HG02938 (cell line): ENCODE data around the gene CTSK.

Source experiments
- ATAC-seq: cut with Tn5 transposase; IDR thresholded peaks from one replicate; pipeline ENCODE4 v1.9.1; 2021; ENCODE audit warnings: mild to moderate bottlenecking, moderate library complexity; ENCODE audit not compliant: unreplicated experiment

The CTSK gene

GRCh38 chr1:150763018-150763417 is 45.0 kb downstream of the CTSK start:
- no peak for ATAC-seq

- ATAC-seq = no peak
These were observed 45.5 kb downstream of the CTSK start for GRCh38 chr1:150762552-150762951.

- no peak for ATAC-seq
These were observed 46.3 kb downstream of the CTSK start for GRCh38 chr1:150761801-150762200.

- no peak for ATAC-seq
These were observed 48.0 kb downstream of the CTSK start for GRCh38 chr1:150760013-150760412.

- no peak for ATAC-seq
These were observed 54.6 kb downstream of the CTSK start for GRCh38 chr1:150753416-150753815.

GRCh38 chr1:150751443-150751842 is 56.6 kb downstream of the CTSK start:
- ATAC-seq = no peak

- ATAC-seq = no peak
These were observed 58.2 kb downstream of the CTSK start for GRCh38 chr1:150749720-150750311.

- no peak for ATAC-seq
These were observed 59.0 kb downstream of the CTSK start for GRCh38 chr1:150748878-150749719.
